ENCODE measurements around the gene COPB2.
A peak's percentile ranks its signal among the peaks of the same experiment; 100 is the strongest.

The COPB2 gene

GRCh38 chr3:139319428-139320402, 69.7 kb downstream of the COPB2 start:
- ChIA-PET POLR2A (no interaction called here), CTCF (interaction anchor here (0.8 to 14.4 kb wide), 9 partner anchors 9 to 396 kb away, joined by 3 to 127 read pairs (median 6); no protein-coding TSS in a partner anchor)
- DNase-seq (ENCODE audit: low read depth, low spot score): no peak
- TF ChIP-seq, protein P1, sequence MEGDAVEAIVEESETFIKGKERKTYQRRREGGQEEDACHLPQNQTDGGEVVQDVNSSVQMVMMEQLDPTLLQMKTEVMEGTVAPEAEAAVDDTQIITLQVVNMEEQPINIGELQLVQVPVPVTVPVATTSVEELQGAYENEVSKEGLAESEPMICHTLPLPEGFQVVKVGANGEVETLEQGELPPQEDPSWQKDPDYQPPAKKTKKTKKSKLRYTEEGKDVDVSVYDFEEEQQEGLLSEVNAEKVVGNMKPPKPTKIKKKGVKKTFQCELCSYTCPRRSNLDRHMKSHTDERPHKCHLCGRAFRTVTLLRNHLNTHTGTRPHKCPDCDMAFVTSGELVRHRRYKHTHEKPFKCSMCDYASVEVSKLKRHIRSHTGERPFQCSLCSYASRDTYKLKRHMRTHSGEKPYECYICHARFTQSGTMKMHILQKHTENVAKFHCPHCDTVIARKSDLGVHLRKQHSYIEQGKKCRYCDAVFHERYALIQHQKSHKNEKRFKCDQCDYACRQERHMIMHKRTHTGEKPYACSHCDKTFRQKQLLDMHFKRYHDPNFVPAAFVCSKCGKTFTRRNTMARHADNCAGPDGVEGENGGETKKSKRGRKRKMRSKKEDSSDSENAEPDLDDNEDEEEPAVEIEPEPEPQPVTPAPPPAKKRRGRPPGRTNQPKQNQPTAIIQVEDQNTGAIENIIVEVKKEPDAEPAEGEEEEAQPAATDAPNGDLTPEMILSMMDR (IDR thresholded peaks at IDR 0.05; ENCODE audit: insufficient read depth, low read length, missing control alignments): peak; percentile 27
- no peak overlapping the region for H3K4me3 ChIP-seq (ENCODE audit: low read depth, low read length)

DNA sequence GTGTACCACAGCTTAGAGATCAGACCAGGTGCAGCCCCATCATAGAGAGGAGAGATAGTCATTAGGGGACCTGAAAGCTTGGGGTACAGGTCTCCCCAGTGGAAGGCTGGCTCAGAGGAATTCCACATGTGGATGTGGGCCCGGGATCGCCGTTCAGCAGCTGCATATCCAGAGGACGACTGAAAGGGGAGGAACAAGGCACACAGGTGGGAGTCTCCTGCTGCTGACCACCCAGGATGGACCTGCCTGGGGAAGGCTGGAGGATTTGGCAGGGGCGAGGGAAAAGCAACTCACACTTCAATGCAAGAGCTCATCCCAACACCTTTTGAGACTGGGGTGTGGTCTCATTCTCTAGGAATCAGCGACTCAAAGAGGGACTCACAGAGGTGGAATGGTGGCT, 70.6 kb downstream of the COPB2 start:
- ChIA-PET CTCF (interaction anchor here (1.4 to 14.4 kb wide), 8 partner anchors 8 to 395 kb away, joined by 3 to 127 read pairs (median 8); no protein-coding TSS in a partner anchor), POLR2A (no interaction called here)
- no peak for DNase-seq (ENCODE audit: low read depth, low spot score)
- H3K4me3 ChIP-seq (ENCODE audit: low read depth, low read length): no peak overlapping the region
- TF ChIP-seq, protein P1 (IDR thresholded peaks at IDR 0.05; ENCODE audit: insufficient read depth, low read length, missing control alignments): no peak

DNA sequence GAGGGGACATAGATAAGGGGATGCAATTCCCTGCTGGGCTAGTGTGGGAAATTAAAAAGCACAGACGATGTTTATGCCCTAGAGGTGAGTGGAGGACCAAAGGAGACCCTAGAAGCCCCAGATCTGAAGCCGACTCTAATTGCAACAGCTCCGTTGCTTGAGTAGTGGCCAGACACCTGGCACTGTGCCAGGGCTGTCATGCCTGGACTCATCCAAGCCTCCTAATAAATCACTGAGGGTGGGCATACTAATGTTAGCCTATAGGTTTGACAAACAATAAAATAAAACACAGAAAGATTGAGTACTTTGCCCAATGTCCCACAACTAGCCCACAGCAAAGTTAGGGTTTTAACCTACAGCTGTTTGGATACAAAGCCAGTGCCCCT, 71.0 kb downstream of the COPB2 start:
- H3K4me3 ChIP-seq (ENCODE audit: low read depth, low read length): no peak overlapping the region
- CTCF ChIA-PET: interaction anchor here (1.1 to 14.4 kb wide), 6 partner anchors 10 to 382 kb away, joined by 3 to 127 read pairs (median 12); no protein-coding TSS in a partner anchor
- POLR2A ChIA-PET: no interaction called here
- TF ChIP-seq, protein P1 (IDR thresholded peaks at IDR 0.05; ENCODE audit: insufficient read depth, low read length, missing control alignments): no peak
- DNase-seq (ENCODE audit: low read depth, low spot score): no peak

GRCh38 chr3:139317660-139318430, 71.6 kb downstream of the COPB2 start:
- no peak for DNase-seq (ENCODE audit: low read depth, low spot score)
- ChIA-PET POLR2A (no interaction called here), CTCF (interaction anchor here (1.1 to 14.4 kb wide), 5 partner anchors 11 to 381 kb away, joined by 3 to 127 read pairs (median 16); no protein-coding TSS in a partner anchor)
- TF ChIP-seq, protein P1 (IDR thresholded peaks at IDR 0.05; ENCODE audit: insufficient read depth, low read length, missing control alignments): no peak
- no peak overlapping the region for H3K4me3 ChIP-seq (ENCODE audit: low read depth, low read length)

DNA sequence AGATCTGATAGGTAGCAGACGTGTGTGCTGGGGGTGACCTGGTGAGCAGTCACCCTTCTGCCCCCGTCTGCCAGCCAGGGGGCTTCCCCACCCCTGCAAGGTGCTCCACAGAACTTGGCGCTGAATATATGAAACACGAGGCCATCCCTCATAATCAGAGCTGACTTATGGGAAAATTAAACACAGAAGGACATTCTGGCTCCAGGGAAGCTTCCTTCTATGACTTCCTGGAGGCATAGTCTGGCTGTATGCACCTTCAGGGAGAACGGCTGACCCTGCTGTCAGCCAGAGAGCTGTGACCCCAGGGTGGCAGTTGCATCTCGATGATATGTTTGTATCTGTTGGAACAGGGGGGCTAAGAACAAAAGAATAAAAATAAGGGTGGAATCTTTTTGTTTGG, 72.2 kb downstream of the COPB2 start:
- TF ChIP-seq, protein P1 (IDR thresholded peaks at IDR 0.05; ENCODE audit: insufficient read depth, low read length, missing control alignments): no peak
- H3K4me3 ChIP-seq (ENCODE audit: low read depth, low read length): no peak overlapping the region
- ChIA-PET CTCF (interaction anchor here (0.9 to 14.4 kb wide), 4 partner anchors 11 to 381 kb away, joined by 3 to 127 read pairs (median 14); no protein-coding TSS in a partner anchor), POLR2A (no interaction called here)
- DNase-seq (ENCODE audit: low read depth, low spot score): no peak
